H4 (cell line): Measurements from ENCODE around the gene NUDT9. TPM values are rescaled to one million over a fixed set of nuclear protein-coding genes. Genes with fewer than 3 reads are reported as not detected.
"Not testable (repeated sequence)": the region's sequence is repeated elsewhere in the genome, so short reads cannot be mapped to it uniquely, and the experiment has no call there.

ENCODE experiments used
- DNase-seq: peaks from one replicate; pipeline ENCODE4 v3.0.0-alpha.2; 2015; ENCODE audit warnings: low spot score
- total RNA-seq: library from RNA; depleted of rRNA; stranded (reverse); fragments of >200 nt; shearing (Covaris generic); gene quantifications from 2 replicates; pipeline ENCODE4 v1.2.3, GENCODE V29; 2014; rRNA removed

The NUDT9 gene, protein sequence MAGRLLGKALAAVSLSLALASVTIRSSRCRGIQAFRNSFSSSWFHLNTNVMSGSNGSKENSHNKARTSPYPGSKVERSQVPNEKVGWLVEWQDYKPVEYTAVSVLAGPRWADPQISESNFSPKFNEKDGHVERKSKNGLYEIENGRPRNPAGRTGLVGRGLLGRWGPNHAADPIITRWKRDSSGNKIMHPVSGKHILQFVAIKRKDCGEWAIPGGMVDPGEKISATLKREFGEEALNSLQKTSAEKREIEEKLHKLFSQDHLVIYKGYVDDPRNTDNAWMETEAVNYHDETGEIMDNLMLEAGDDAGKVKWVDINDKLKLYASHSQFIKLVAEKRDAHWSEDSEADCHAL
- 12.6 and 16.0 TPM in 2 replicates for total RNA-seq

DNA sequence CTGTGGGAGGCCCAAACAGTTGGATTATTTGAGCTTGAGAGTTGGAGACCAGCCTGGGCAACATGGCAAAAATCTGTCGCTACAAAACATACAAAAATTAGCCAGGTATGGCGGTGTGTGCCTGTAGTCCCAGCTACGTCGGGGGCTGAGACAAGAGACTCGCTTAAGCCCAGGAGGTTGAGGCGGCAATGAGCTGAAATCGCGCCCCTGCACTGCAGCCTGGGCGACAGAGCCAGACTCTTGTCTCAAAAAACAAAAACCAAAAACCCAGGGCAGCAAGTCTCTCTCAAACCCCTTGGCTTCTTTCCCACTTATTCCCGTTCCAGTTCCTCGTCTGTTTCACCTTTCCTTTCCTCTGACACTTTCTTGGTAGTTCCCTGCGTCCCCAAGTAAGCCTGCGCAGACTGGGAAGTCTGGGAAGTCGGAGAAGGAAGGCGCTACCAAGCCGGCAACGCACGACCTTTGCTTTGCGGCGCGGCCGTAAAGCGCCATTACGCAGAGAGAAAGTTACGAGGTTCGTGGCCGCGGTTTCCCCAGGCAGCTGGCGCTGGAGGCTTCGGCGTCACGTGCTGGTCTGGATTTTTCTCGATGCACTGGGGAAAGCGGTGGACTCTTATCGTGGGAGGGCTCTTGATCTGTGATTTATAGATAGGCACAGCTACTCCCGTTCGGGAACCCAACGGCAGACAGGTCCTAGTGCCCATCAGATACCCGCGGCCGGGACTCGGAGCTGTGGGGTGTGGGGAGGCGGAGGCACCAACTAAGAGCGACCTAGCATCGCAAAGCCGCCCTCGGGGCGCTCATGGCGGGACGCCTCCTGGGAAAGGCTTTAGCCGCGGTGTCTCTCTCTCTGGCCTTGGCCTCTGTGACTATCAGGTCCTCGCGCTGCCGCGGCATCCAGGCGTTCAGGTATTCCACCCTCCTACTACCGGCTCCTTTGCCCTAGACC, at the start of gene NUDT9:
NUDT9 (plus strand) TSS at position 470 of the 949 bp plus-strand sequence; CDS start at position 803, 333 bp downstream.
- peak; percentile 95 for DNase-seq

DNA sequence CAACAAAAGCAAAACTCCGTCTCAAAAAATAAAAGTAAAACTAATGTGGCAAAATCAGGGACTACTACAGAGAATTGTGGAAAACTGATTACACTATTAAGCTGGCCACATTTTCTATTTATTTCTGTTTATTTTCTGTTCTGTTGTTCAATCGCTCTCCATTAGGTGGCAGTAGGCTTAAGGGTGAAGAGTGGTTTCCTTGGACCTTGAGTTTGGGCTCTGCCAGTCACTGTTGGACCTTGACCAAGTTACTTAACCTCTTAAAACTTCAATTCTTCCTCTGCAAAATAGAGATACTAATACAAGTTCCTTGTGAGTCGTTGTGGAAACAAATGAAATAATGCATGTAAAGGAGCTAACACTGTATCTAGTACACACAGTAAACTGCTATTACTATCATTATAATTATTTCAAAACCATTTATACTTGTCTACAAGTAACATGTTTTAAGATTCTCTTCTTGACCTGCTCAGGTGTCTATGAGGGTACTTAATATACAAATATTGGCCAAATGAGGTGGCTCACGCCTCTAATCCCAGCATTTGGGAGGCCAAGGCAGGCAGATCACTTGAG, 46.6 kb upstream of the NUDT9 start:
- DNase-seq: peak; percentile 58

DNA sequence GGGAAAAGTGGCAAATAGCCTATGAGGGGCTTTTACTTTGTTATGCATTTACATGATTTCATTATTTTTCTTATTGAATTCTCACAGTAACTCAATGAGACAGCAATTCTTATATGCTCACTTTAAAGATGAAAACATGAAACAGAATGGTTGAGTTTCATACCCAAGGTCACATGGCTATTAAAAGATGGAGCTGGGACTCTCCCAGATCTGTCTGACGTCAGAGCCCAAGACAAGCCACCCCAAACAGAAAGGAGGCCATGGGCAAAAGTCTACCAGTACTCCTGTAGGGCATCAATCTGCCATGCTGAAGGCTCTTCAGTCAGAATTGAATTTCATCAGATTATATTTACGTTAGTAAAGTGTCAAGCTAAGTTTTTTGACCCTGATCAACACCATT, 44.6 kb upstream of the NUDT9 start:
- DNase-seq: no peak

DNA sequence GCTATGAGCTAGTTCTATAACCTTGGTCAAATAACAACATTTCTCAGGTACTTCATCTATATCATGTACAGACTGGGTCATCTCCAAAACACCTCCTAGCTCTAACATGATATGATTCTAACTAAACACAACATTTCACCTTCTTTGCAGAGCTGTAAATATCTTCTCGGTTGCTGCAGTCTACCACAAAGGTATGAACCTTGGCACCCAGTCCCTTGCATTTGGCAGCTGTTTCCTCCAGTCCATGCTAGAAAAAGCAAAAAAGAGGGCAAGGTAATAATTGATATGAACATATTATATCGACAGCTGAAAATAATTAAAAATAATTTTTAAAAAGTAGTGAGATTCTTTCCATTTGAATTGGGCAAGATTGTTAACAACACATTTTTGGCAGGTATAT, 40.3 kb upstream of the NUDT9 start:
- DNase-seq: no peak

DNA sequence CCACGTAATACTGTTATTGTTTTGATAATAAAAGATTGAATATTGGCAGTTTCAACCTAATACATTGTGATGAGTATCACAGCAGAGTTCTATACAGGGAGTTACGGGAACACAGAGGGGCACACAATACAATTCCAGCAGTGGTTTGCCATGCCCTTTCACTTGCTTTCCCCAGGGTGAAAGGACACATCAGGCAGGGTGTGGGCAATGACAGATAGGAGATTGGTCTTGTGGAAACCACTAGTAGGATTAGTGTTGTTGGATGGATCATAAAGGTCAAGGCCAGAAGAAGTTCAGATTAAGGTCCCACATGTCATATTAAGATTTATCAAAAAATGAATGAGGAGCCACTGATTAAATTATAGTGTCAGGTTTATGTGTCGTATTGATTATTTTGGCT, 39.4 kb upstream of the NUDT9 start:
- DNase-seq: no peak

DNA sequence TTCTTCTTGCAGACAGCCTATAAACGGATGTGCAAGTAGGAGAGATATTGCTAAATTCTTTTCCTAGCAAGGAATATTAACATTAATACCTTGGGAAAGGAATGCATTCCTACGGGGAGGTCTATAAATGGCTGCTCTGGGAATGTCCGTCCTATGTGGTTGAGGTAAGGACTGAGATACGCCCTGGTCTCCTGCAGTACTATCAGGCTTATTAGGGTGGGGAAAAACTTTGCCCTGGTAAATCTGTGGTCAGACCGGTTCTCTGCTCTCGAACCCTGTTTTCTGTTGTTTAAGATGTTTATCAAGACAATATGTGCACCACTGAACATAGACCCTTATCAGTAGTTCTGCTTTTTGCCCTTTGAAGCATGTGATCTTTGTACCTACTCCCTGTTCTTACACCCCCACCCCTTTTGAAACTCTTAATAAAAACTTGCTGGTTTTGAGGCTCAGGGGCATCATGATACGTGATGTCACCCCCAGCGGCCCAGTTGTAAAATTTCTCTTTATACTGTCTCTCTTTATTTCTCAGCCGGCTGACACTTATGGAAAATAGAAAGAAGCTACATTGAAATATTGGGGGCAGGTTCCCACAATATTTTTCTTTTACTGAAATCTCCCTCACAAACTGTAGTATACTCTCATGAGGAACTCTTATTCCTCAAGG, 37.8 kb upstream of the NUDT9 start:
- DNase-seq: not testable (repeated sequence)

DNA sequence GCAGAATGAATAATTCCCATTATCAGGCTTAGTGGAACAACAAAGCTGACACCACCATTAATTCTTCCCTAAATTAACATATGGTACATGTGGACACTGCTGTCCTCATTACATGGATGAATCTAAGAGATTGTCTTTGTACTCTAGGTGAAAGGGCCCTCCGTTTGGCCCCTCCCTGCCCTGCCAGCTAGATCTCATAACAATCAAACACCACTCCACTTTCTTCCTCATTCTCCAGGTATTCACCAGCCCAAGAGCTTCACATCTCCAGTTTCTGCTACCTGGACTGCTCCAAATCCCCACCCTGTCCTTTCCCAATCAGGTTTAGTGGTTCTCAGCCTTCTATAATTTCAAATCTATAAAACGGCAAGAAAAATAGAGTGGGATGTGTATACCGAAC, 35.1 kb upstream of the NUDT9 start:
- DNase-seq: no peak

DNA sequence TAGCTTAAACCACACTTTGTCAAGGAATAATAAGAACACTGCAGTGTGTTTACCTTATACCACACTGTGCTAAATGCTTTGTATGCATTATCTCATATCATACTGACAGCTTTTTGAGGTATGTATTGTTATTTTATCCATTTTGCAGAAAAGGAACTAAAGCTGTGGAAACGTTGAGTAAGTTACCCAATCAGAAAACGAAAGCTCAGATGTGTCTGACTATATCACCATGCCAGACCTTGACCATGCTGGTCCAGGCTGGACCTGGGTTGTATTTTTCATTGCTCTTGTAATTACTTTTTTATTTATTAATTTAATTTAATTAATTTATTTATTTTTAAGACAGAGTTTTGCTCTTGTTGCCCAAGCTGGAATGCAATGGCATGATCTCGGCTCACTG, 33.5 kb upstream of the NUDT9 start:
- DNase-seq: no peak

DNA sequence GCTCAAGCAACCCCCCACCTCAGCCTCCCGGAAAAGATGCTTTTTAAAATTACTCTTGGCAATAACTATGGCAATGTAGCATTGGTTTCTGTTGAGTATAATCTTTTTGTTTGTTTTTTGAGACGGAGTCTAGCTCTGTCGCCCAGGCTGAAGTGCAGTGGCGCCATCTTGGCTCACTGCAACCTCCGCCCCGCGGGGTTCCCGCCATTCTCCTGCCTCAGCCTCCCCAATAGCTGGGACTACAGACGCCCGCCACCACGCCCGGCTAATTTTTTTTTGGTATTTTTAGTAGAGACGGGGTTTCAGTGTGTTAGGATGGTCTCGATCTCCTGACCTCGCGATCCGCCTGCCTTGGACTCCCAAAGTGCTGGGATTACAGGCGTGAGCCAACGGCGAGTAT, 32.3 kb upstream of the NUDT9 start:
- DNase-seq: not testable (repeated sequence)

DNA sequence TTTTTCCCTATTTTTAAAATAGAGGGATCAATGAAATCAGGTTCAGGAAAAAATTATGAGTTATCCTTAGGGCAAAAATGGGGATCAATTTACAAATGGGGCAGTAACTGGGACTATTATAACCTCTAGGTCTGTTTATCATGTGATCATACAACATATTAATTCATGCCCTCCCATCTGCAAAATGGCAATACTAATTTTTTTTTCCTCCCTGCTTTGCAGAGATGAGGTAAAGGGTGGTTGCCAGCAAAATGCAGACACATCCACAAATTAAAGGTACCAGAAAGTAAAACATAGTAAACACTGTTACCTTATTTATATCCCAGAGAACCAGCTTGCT, 31.9 kb upstream of the NUDT9 start:
- no peak for DNase-seq

DNA sequence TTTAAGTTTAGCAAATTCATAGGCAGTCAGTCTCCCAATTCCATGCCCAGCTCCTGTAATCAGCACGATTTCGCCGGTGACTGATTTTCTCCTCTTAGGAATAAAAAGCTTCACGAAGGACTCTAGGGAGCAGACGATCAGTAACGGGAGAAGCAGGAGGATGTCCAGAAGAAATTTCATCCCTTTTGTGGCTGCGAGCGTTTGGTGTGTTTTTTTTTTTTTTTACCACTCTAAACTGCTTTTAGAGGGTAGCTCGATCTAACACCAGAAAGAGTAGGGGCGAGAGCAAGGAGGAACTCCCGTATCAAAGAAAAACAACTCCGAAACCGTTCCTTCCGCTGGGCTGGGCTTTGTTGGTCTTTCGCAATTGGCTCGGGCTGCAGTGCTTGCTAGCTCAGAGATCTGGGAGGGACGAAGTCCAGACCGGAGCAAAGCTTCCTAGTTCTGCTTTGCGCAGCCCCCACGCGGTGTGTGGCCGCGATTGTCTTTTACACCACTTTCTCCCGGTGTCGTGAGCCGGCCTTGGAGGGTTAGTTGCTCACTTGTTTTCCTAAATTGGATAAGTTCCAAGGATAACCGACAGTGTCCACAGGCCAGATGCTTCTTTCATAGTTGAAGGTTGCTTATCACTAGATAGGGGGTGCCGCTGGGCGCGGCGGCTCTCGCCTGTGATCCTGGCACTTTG, 31.3 kb upstream of the NUDT9 start, which contains the start of gene HSD17B11:
HSD17B11 (minus strand) TSS at position 298 of the 685 bp plus-strand sequence; CDS start at position 180, 118 bp downstream.
- peak; percentile 88 for DNase-seq

DNA sequence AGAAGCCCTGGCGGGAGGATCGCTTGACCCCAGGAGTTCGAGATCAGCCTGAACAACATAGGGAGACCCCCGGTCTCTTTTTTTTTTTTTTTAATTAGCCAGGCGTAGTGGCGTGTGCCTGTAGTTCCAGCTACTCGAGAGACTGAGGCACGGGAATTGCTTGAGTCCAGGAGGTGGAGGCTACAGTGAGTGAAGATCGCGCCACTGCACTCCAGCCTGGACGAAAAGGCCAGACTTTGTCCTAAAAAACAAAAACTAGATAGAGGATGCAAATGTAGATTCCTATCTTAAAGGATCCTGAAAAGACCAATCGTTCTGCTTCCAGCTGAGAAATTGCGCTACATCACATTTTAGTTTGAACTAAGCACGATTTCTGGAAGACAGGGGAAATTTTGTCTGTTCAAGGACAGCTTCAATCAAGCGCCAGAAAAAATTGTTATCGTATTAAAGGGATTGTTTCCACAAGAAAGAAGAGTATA, 30.8 kb upstream of the NUDT9 start:
- DNase-seq: no peak

DNA sequence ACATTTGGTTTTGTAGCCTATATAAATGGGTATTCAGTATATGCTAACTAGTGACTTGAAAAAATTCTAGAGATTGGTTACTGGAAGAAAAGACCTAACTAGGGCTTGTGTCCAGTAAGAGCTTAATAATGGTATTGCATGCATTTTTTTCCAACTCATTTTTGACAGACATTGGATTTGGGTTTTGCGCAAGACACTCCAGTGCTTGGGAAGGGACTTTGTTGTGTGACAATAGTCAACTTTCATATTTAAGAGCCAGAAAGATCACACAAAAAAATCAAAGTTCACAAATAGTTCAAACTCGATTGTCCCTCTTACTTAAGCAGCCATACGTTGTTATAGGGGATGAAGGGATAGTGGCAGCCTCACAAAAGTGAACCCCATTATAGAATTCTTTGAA, 30.2 kb upstream of the NUDT9 start:
- DNase-seq: no peak

DNA sequence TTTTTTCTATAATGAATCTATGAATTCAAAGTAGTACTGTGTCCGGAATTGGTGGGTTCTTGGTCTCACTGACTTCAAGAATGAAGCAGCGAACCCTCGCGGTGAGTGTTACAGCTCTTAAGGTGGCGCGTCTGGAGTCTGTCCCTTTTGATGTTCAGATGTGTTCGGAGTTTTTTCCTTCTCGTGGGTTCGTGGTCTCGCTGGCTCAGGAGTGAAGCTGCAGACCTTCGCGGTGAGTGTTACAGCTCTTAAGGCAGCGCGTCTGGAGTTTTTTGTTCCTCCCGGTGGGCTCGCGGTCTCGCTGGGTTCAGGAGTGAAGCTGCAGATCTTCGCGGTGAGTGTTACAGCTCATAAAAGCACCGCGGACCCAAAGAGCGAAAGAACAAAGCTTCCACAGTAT, 27.3 kb upstream of the NUDT9 start:
- DNase-seq: not testable (repeated sequence)

DNA sequence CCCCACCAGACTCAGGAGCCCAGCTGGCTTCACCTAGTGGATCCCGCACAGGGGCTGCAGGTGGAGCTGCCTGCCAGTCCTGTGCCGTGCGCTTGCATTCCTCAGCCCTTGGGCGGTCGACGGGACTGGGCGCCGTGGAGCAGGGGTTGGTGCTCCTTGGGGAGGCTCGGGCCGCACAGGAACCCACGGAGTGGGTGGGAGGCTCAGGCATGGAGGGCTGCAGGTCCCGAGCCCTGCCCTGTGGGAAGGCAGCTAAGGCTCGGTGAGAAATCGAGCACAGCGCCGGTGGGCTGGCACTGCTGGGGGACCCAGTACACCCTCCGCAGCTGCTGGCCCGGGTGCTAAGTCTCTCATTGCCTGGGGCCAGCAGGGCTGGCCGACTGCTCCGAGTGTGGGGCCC, 26.5 kb upstream of the NUDT9 start:
- not testable (repeated sequence) for DNase-seq

DNA sequence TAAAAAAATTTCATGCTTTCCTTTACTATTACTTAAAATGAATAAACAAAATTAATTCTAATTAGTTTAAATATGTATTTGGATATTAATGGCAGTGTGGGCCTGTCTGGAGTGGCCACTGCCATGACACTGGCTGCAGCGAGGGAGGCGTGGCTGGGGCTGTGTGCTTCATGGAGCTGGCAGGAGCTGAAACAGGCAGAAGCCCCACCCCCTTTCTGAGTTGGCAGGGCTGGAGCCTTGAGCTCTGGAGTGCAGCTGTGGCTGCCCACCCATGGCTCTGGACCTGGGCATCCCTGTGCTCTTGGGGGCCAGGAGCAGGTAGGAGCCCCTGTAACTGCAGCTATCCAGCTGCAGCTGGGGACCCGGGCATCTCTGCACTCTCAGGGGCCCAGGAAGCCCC, 23.2 kb upstream of the NUDT9 start:
- no peak for DNase-seq

DNA sequence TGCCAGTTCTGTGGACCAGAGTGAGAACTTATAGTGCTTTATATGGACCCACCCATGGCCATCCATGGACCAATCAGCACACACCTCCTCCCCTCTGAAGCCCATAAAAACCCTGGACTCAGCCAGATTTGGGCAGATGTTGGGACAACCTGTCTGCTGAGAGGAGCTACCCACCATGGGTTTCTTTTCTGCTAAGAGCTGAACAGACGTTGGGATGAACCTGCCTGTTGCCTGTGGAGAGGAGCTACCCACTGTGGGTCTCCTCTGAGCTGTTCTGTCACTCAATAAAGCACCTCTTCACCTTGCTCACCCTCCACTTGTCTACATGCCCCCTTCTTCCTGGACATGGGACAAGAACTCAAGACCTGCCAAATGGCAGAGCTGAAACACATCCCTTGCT, 22.4 kb upstream of the NUDT9 start:
- DNase-seq: no peak

DNA sequence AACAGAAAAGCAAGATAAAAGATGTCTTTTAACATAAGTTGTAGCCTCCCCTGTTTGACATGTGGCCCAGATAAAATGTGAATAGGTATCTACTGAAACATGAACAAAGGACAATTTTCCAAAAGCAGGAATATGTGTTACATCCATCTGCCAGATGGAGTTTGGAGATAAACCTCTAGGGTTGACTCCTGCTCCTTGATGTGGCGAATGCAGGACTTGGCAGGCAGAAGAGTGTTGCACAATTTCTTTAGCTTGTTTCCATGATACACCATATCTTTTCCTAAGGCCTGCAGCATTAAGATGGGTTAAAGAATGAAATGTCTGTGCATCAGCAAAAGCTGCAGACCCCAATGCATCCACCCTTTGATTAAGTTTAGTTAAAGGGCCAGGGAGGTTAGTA, 18.6 kb upstream of the NUDT9 start:
- DNase-seq: not testable (repeated sequence)

DNA sequence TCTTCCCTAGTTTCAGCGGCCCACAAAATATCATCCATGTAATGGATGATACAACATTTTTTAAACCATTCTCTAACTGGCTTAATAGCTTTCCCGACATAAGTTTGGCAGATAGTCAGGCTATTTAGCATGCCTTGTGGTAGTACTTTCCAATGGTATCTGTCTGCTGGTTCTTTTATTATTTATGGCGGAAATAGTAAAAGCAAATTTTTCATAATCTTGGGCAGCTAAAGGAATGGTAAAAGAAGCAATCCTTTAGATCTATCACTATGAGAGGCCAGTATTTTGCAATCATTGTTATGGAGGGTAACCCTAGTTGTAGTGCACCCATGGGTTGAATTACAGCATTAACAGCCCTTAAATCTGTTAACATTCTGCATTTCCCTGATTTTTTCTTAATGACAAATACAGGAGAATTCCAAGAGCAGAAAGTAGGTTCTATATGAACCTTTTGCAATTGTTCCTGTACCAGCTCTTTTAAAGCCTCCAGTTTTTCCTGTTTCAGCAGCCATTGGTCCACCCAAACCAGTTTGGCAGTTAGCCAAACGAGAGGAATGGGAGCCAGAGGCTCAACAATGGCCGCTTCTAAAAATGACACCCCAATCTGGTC, 17.1 kb upstream of the NUDT9 start:
- DNase-seq: no peak

DNA sequence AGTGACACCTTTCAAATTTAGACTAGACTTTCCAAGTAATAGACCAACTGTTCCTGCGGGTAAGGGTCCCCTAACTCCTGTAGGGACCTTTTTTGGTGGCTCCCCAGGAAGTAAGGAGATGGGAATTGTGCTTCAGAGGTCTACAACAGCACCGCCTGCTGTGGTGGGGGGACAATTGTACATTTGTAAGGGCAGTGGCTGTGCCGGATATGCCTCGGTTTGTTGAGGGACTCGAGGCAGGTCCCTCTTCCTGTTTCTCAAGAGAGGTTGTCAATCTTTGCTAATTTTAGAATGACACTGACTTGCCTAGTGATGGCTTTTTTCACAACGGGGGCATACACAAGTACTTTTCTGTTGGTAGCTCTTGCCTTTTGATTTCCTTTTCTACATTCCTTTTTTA, 15.9 kb upstream of the NUDT9 start:
- no peak for DNase-seq

DNA sequence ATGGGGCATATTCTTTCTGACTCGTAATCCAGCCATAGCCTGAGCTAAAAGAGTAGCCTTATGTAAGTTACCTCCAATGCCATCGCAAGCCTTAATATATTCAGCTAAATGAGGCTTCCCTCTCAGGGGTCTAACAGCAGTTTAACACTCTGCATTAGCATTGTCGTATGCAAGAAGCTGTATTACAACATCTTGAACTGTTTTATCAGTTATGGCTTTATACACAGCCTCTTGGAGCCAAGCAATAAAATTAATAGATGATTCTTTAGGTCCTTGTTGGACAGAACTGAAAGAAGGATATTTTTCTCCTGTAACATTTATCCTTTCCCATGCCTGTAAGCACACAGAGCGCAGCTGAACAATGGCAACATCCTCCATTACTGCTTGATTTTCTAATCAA, 15.5 kb upstream of the NUDT9 start:
- not testable (repeated sequence) for DNase-seq
